Ectodermal cell (in vitro differentiated cells): ENCODE measurements around the gene CST8. TPM values are rescaled to one million over a fixed set of nuclear protein-coding genes. Genes with fewer than 3 reads are reported as not detected.

Experiments
- H3K27ac ChIP-seq: 2 replicates; pipeline ENCODE4 v1.7.0; 2013; ENCODE audit warnings: mild to moderate bottlenecking, low read depth, low read length; ENCODE audit not compliant: insufficient read depth, poor library complexity, severe bottlenecking
- H3K27me3 ChIP-seq: 2 replicates; pipeline ENCODE4 v1.7.0; 2013; ENCODE audit warnings: mild to moderate bottlenecking, low read length; ENCODE audit not compliant: insufficient read depth, control insufficient read depth, poor library complexity, severe bottlenecking
- H3K36me3 ChIP-seq: one replicate; pipeline ENCODE4 v1.7.0; 2013; ENCODE audit warnings: low read length; ENCODE audit not compliant: control insufficient read depth, insufficient read depth
- H3K4me1 ChIP-seq: one replicate; pipeline ENCODE4 v1.7.0; 2013; ENCODE audit warnings: low read length; ENCODE audit not compliant: control insufficient read depth, insufficient read depth
- H3K4me3 ChIP-seq: 2 replicates; pipeline ENCODE4 v1.7.0; 2013; ENCODE audit warnings: low read depth, low read length, control low read depth; ENCODE audit not compliant: insufficient read depth
- H3K9me3 ChIP-seq: 2 replicates; pipeline ENCODE4 v1.7.0; 2013; ENCODE audit warnings: mild to moderate bottlenecking, low read length, moderate library complexity; ENCODE audit not compliant: control insufficient read depth
- WGBS, 2 experiments: methylation state at CpG; one replicate each; pipeline ENCODE4 v1.1.7; 2013; ENCODE audit warnings: missing lambda C conversion rate in 2 of 2; 5-methylcytosine and 5-hydroxymethylcytosine counted together
- polyA plus RNA-seq, 4 experiments: library from polyadenylated mRNA; stranded (reverse); fragments of 50-300 nt; gene quantifications; one replicate each; pipeline ENCODE4 v1.2.3, GENCODE V29; 2013

Gene CST8
- not detected for polyA plus RNA-seq (2013, experiment 1 of 4)
- polyA plus RNA-seq (2013, experiment 2 of 4): not detected
- not detected for polyA plus RNA-seq (2013, experiment 3 of 4)
- not detected for polyA plus RNA-seq (2013, experiment 4 of 4)

DNA sequence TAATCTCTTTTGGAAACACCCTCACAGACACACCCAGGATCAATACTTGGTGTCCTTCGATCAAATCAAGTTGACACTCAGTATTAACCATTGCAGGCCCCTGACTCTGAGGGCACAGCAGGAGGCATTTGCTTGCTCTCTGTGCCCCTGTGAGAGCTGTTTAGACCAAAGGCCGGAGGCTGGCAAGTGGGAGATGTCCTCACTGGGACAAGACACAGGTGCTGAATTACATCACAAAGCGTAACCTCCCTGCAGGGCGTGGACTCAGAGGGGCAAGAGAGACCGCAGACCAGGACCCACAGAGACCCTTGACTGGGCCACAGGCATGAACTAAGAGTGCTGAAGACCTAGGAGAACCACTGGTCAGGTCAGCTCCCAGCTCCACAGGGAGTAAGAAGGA, at the start of gene CST8:
Gene CST8, plus strand, starts transcription at position 301 of the 400 bp plus-strand sequence. CDS start 551 bp downstream, outside the sequence.
- no peak within 1 kb of the TSS for H3K4me3 ChIP-seq
- WGBS, 2 experiments: 92% methylated on average over 5 of the region's 5 CpGs
- H3K36me3 ChIP-seq: no peaks in the 10 kb centered on the region
- no peaks in the 10 kb centered on the region for H3K4me1 ChIP-seq
- H3K27me3 ChIP-seq: no peaks in the 10 kb centered on the region
- H3K27ac ChIP-seq: no peak within 1 kb of the TSS
- H3K9me3 ChIP-seq: no peaks in the 10 kb centered on the region

GRCh38 chr20:23441850-23442313, 49.0 kb upstream of the CST8 start:
- H3K36me3 ChIP-seq: no peaks in the 10 kb centered on the region
- H3K4me3 ChIP-seq: no peak overlapping the region
- 26 to 28% methylated on average over 8 of the region's 8 CpGs for WGBS, 2 experiments
- no peaks in the 10 kb centered on the region for H3K9me3 ChIP-seq
- no peak overlapping the region for H3K27ac ChIP-seq
- no peaks in the 10 kb centered on the region for H3K27me3 ChIP-seq
- no peaks in the 10 kb centered on the region for H3K4me1 ChIP-seq

- Histone ChIP-seq H3K4me1 (no peaks in the 10 kb centered on the region), H3K4me3 (no peak overlapping the region), H3K9me3 (no peaks in the 10 kb centered on the region), H3K27me3 (no peaks in the 10 kb centered on the region), H3K27ac (no peak overlapping the region), H3K36me3 (no peaks in the 10 kb centered on the region)
- 91 to 93% methylated on average over 5 of the region's 5 CpGs for whole genome bisulfite sequencing, 2 experiments
Measured at GRCh38 chr20:23442436-23442835, 48.5 kb upstream of the CST8 start.

DNA sequence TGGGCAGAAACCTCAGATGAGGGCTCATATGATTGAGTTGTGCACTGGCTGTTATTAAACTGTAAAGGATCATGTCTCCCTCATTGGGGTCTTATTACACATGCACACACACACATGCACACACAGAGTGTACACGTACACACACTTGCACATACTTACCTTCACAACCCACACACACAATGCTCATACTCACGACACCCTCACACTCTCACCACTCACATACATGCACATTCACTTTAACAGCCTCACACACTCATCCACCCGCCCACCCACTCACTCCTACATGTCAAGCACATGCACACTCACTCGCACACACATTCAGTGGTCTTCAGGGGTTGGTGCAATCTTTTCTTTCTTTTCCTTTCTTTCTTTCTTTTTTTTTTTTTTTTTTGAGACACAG, 46.1 kb upstream of the CST8 start:
- H3K27me3 ChIP-seq: no peaks in the 10 kb centered on the region
- H3K4me1 ChIP-seq: no peaks in the 10 kb centered on the region
- no peaks in the 10 kb centered on the region for H3K9me3 ChIP-seq
- WGBS, 2 experiments: 90% methylated on average over 4 of the region's 4 CpGs
- H3K27ac ChIP-seq: no peak overlapping the region
- H3K4me3 ChIP-seq: no peak overlapping the region
- H3K36me3 ChIP-seq: no peaks in the 10 kb centered on the region

- no peaks in the 10 kb centered on the region for H3K4me1 ChIP-seq
- no peaks in the 10 kb centered on the region for H3K27me3 ChIP-seq
- no peaks in the 10 kb centered on the region for H3K36me3 ChIP-seq
- H3K9me3 ChIP-seq: no peaks in the 10 kb centered on the region
- no peak overlapping the region for H3K27ac ChIP-seq
- H3K4me3 ChIP-seq: no peak overlapping the region
- WGBS, 2 experiments: 95 to 96% methylated on average over 7 of the region's 7 CpGs
Measured at GRCh38 chr20:23445596-23446217, 45.2 kb upstream of the CST8 start.

DNA sequence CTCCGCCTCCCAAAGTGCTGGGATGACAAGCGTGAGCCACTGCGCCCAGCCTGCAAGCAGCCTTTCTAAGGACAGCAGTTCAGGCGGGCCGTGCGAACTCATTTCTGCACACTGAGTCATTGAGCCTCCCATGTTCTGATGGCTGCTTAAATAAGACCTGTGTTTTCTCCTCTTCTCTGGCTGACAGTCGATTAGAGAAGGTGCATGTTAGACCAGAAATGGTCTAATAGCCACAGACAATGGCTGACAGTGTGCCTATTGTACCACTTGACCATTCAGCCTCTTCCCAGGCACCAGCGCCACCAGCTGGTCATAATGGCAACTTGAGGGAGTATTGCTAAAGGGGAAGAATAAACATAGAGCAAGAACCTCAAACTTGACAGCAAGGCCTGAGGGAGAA, 44.4 kb upstream of the CST8 start:
- no peaks in the 10 kb centered on the region for H3K27me3 ChIP-seq
- H3K27ac ChIP-seq: no peak overlapping the region
- H3K4me3 ChIP-seq: no peak overlapping the region
- H3K36me3 ChIP-seq: no peaks in the 10 kb centered on the region
- H3K4me1 ChIP-seq: no peaks in the 10 kb centered on the region
- WGBS, 2 experiments: 79 to 82% methylated on average over 8 of the region's 8 CpGs
- H3K9me3 ChIP-seq: no peaks in the 10 kb centered on the region

DNA sequence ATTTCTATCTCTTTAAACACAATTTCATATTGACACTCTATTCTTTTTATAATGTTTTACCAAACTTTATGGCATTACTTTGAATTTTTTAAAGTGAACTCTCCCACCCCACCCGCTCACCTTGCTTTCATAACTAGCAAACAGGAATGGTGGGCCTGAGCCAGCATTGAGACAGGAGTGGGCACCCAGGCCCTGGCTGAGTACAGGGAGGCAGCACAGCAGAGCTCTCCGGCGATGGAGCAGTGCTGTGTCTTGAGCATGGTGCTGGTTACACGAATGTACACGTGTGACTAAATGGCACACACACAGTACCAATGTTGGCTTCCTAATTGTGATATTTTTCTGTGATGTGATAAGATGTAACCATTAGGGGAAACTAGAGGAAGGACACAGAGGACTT, 42.8 kb upstream of the CST8 start:
- Histone ChIP-seq H3K27me3 (no peaks in the 10 kb centered on the region), H3K4me1 (no peaks in the 10 kb centered on the region), H3K9me3 (no peaks in the 10 kb centered on the region), H3K36me3 (no peaks in the 10 kb centered on the region), H3K4me3 (no peak overlapping the region), H3K27ac (no peak overlapping the region)
- WGBS, 2 experiments: 96% methylated on average over 5 of the region's 5 CpGs

- Histone ChIP-seq H3K36me3 (no peaks in the 10 kb centered on the region), H3K27ac (no peak overlapping the region), H3K9me3 (no peaks in the 10 kb centered on the region), H3K27me3 (no peaks in the 10 kb centered on the region), H3K4me3 (no peak overlapping the region), H3K4me1 (no peaks in the 10 kb centered on the region)
- 60 to 61% methylated on average over 3 of the region's 3 CpGs for WGBS, 2 experiments
Measured at GRCh38 chr20:23449421-23449820, 41.5 kb upstream of the CST8 start.

GRCh38 chr20:23450877-23451276, 40.0 kb upstream of the CST8 start:
- Histone ChIP-seq H3K36me3 (no peaks in the 10 kb centered on the region), H3K4me3 (no peak overlapping the region), H3K27me3 (no peaks in the 10 kb centered on the region), H3K4me1 (no peaks in the 10 kb centered on the region), H3K9me3 (no peaks in the 10 kb centered on the region), H3K27ac (no peak overlapping the region)
- 91 to 93% methylated on average over 1 of the region's 1 CpG for WGBS, 2 experiments

- no peaks in the 10 kb centered on the region for H3K4me1 ChIP-seq
- no peaks in the 10 kb centered on the region for H3K9me3 ChIP-seq
- H3K4me3 ChIP-seq: no peak overlapping the region
- no peaks in the 10 kb centered on the region for H3K27me3 ChIP-seq
- no peaks in the 10 kb centered on the region for H3K36me3 ChIP-seq
- 91 to 92% methylated on average over 11 of the region's 11 CpGs for WGBS, 2 experiments
- no peak overlapping the region for H3K27ac ChIP-seq
Measured at GRCh38 chr20:23451956-23452487, 38.9 kb upstream of the CST8 start.
